NOMO-1 (cell line): ENCODE data around the gene CCR9.

Experiments
- DNase-seq, 2 experiments: peaks; one replicate each; lab custom pipeline; 2025; ENCODE audit not compliant: unreplicated experiment in 2 of 2; lab: John Stamatoyannopoulos, UW

Gene CCR9

GRCh38 chr3:45932112-45932511 is 45.8 kb downstream of the CCR9 start:
- DNase-seq: peak; percentile 67 to 71

- DNase-seq: no peak
Measured at GRCh38 chr3:45933591-45933990, 47.2 kb downstream of the CCR9 start.

GRCh38 chr3:45936261-45936660 is 49.9 kb downstream of the CCR9 start:
- DNase-seq: no peak

- no peak for DNase-seq
Measured at GRCh38 chr3:45937206-45938042, 51.1 kb downstream of the CCR9 start.

GRCh38 chr3:45938043-45938435 is 51.7 kb downstream of the CCR9 start:
- DNase-seq: no peak

- peak; percentile 44 to 86 for DNase-seq
Measured at GRCh38 chr3:45938864-45939263, 52.5 kb downstream of the CCR9 start.

- DNase-seq: no peak
Measured at GRCh38 chr3:45939341-45939771, 53.0 kb downstream of the CCR9 start.

GRCh38 chr3:45940004-45940780 is 53.8 kb downstream of the CCR9 start:
- no peak for DNase-seq

- no peak for DNase-seq
Measured at GRCh38 chr3:45940781-45941365, 54.5 kb downstream of the CCR9 start.

GRCh38 chr3:45942051-45942825 is 55.9 kb downstream of the CCR9 start:
- no peak for DNase-seq

- DNase-seq: no peak
Measured at GRCh38 chr3:45943207-45943846, 57.0 kb downstream of the CCR9 start, which contains the start of gene CXCR6. Gene CXCR6, plus strand, starts transcription at chr3:45943464. Its CDS starts 3,018 bp downstream, at chr3:45946482.

GRCh38 chr3:45944830-45945620 is 58.7 kb downstream of the CCR9 start:
- DNase-seq: no peak

GRCh38 chr3:45946307-45946706 is 60.0 kb downstream of the CCR9 start:
- no peak for DNase-seq

GRCh38 chr3:45946875-45947274 is 60.5 kb downstream of the CCR9 start:
- no peak for DNase-seq

GRCh38 chr3:45947361-45947760 is 61.0 kb downstream of the CCR9 start:
- no peak for DNase-seq

- DNase-seq: no peak
Measured at GRCh38 chr3:45948311-45948781, 62.0 kb downstream of the CCR9 start.

GRCh38 chr3:45948881-45949280 is 62.5 kb downstream of the CCR9 start:
- no peak for DNase-seq

- DNase-seq: no peak
Measured at GRCh38 chr3:45949432-45949831, 63.1 kb downstream of the CCR9 start.

- no peak for DNase-seq
Measured at GRCh38 chr3:45950131-45950530, 63.8 kb downstream of the CCR9 start.
